ENCODE measurements around the gene CSTF3.
"Not testable (repeated sequence)": the region's sequence is repeated elsewhere in the genome, so short reads cannot be mapped to it uniquely, and the experiment has no call there.

The CSTF3 gene

GRCh38 chr11:33161120-33162005 lies at the start of gene CSTF3:
CSTF3 (minus strand) TSS chr11:33161480; CDS start chr11:33161325, 155 bp downstream.
- in situ Hi-C loops (cut with HindIII; ENCODE audit: low sequenced_read_pairs) = no loop called here

- in situ Hi-C loops (cut with HindIII; ENCODE audit: low sequenced_read_pairs) = no loop called here
Measured at GRCh38 chr11:33208150-33208549, 46.9 kb upstream of the CSTF3 start.

GRCh38 chr11:33207408-33207985 lies 46.2 kb upstream of the CSTF3 start:
- in situ Hi-C loops (cut with HindIII; ENCODE audit: low sequenced_read_pairs) = no loop called here

- in situ Hi-C loops (cut with HindIII; ENCODE audit: low sequenced_read_pairs) = no loop called here
Measured at GRCh38 chr11:33197915-33198727, 36.8 kb upstream of the CSTF3 start.

GRCh38 chr11:33195462-33196173 lies 34.3 kb upstream of the CSTF3 start:
- in situ Hi-C loops (cut with HindIII; ENCODE audit: low sequenced_read_pairs) = no loop called here

GRCh38 chr11:33194455-33194854 lies 33.2 kb upstream of the CSTF3 start:
- in situ Hi-C loops (cut with HindIII; ENCODE audit: low sequenced_read_pairs) = no loop called here

- in situ Hi-C loops (cut with HindIII; ENCODE audit: low sequenced_read_pairs) = no loop called here
Measured at GRCh38 chr11:33191467-33191866, 30.2 kb upstream of the CSTF3 start.

- in situ Hi-C loops (cut with HindIII; ENCODE audit: low sequenced_read_pairs) = no loop called here
Measured at GRCh38 chr11:33187998-33188722, 26.9 kb upstream of the CSTF3 start.

- in situ Hi-C loops (cut with HindIII; ENCODE audit: low sequenced_read_pairs) = no loop called here
Measured at GRCh38 chr11:33185756-33186155, 24.5 kb upstream of the CSTF3 start.

GRCh38 chr11:33182246-33182878 lies 21.1 kb upstream of the CSTF3 start:
- in situ Hi-C loops (cut with HindIII; ENCODE audit: low sequenced_read_pairs) = no loop called here

- in situ Hi-C loops (cut with HindIII; ENCODE audit: low sequenced_read_pairs) = no loop called here
Measured at GRCh38 chr11:33179348-33179803, 18.1 kb upstream of the CSTF3 start.

GRCh38 chr11:33178443-33179180 lies 17.3 kb upstream of the CSTF3 start:
- in situ Hi-C loops (cut with HindIII; ENCODE audit: low sequenced_read_pairs) = no loop called here

- in situ Hi-C loops (cut with HindIII; ENCODE audit: low sequenced_read_pairs) = no loop called here
Measured at GRCh38 chr11:33177676-33178336, 16.5 kb upstream of the CSTF3 start.

- in situ Hi-C loops (cut with HindIII; ENCODE audit: low sequenced_read_pairs) = not testable (repeated sequence)
Measured at GRCh38 chr11:33176760-33177159, 15.5 kb upstream of the CSTF3 start.

- in situ Hi-C loops (cut with HindIII; ENCODE audit: low sequenced_read_pairs) = no loop called here
Measured at GRCh38 chr11:33172996-33173395, 11.7 kb upstream of the CSTF3 start.

GRCh38 chr11:33172345-33172744 lies 11.1 kb upstream of the CSTF3 start:
- in situ Hi-C loops (cut with HindIII; ENCODE audit: low sequenced_read_pairs) = no loop called here

- in situ Hi-C loops (cut with HindIII; ENCODE audit: low sequenced_read_pairs) = no loop called here
Measured at GRCh38 chr11:33171251-33171650, 10.0 kb upstream of the CSTF3 start.

GRCh38 chr11:33168709-33169200 lies 7.5 kb upstream of the CSTF3 start:
- in situ Hi-C loops (cut with HindIII; ENCODE audit: low sequenced_read_pairs) = no loop called here

Data from DLD1 (cell line).